Ishikawa (cell line): Measurements from ENCODE around the gene ZBED5.

ENCODE experiments used
- CEBPB ChIP-seq: IDR thresholded peaks from 2 replicates; pipeline ENCODE4 v1.6.1; 2012
- CREB1 ChIP-seq: IDR thresholded peaks from 2 replicates; pipeline ENCODE4 v1.6.1; 2012; ENCODE audit warnings: low read depth
- EGR1 ChIP-seq: IDR thresholded peaks from 2 replicates; pipeline ENCODE4 v1.6.1; 2012
- EP300 ChIP-seq: IDR thresholded peaks from 2 replicates; pipeline ENCODE4 v1.6.1; 2012; ENCODE audit warnings: borderline replicate concordance
- FOXM1 ChIP-seq: IDR thresholded peaks from 2 replicates; pipeline ENCODE4 v1.6.1; 2012; ENCODE audit warnings: low read depth, borderline replicate concordance
- MAX ChIP-seq: IDR thresholded peaks from 2 replicates; pipeline ENCODE4 v1.6.1; 2012
- NFIC ChIP-seq: IDR thresholded peaks from 2 replicates; pipeline ENCODE4 v1.6.1; 2012
- RAD21 ChIP-seq: IDR thresholded peaks from 2 replicates; pipeline ENCODE4 v1.6.1; 2012; ENCODE audit warnings: low read depth
- TAF1 ChIP-seq: IDR thresholded peaks from 2 replicates; pipeline ENCODE4 v1.6.1; 2012; ENCODE audit warnings: low read depth, mild to moderate bottlenecking
- TCF12 ChIP-seq: IDR thresholded peaks from 2 replicates; pipeline ENCODE4 v1.6.1; 2012; ENCODE audit warnings: low read depth
- TEAD4 ChIP-seq: IDR thresholded peaks from 2 replicates; pipeline ENCODE4 v1.6.1; 2012
- USF1 ChIP-seq: IDR thresholded peaks from 2 replicates; pipeline ENCODE4 v1.6.1; 2012
- YY1 ChIP-seq: IDR thresholded peaks from 2 replicates; pipeline ENCODE4 v1.6.1; 2012; ENCODE audit warnings: low read depth
- ZBTB7A ChIP-seq: IDR thresholded peaks from 2 replicates; pipeline ENCODE4 v1.6.1; 2012; ENCODE audit warnings: low read depth
- TF ChIP-seq, protein P1 (sequence below): IDR thresholded peaks from 2 replicates; pipeline ENCODE4 v1.6.1; 2012; ENCODE audit warnings: low read depth, mild to moderate bottlenecking

ZBED5 gene

DNA sequence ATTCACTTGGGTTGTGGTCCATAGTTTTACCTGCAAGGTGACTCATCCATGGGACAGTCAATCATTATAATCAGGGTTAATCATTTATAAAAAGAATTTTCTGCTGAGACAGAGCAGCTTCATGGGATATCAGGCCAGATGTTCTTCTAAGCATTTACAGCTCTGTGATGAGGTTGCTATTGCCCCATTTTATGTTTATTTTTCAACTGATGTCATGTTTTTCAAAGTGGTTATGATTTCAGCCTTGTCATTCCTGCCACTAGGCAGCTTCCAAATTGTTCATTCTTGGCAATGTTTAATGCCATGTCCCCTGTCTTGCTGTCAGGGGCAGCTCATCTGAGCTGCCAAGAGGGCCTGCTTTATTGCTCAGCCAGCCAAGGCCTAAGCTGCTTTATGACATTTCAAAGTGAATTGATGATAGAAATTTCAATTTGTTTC, 35.9 kb upstream of the ZBED5 start:
- TF ChIP-seq CREB1 (no peak), FOXM1 (no peak), RAD21 (no peak), USF1 (no peak), TAF1 (no peak), NFIC (no peak), EP300 (no peak), TCF12 (no peak), ZBTB7A (no peak), TEAD4 (no peak), MAX (no peak), YY1 (no peak), CEBPB (no peak), EGR1 (no peak)
- TF ChIP-seq, protein P1, sequence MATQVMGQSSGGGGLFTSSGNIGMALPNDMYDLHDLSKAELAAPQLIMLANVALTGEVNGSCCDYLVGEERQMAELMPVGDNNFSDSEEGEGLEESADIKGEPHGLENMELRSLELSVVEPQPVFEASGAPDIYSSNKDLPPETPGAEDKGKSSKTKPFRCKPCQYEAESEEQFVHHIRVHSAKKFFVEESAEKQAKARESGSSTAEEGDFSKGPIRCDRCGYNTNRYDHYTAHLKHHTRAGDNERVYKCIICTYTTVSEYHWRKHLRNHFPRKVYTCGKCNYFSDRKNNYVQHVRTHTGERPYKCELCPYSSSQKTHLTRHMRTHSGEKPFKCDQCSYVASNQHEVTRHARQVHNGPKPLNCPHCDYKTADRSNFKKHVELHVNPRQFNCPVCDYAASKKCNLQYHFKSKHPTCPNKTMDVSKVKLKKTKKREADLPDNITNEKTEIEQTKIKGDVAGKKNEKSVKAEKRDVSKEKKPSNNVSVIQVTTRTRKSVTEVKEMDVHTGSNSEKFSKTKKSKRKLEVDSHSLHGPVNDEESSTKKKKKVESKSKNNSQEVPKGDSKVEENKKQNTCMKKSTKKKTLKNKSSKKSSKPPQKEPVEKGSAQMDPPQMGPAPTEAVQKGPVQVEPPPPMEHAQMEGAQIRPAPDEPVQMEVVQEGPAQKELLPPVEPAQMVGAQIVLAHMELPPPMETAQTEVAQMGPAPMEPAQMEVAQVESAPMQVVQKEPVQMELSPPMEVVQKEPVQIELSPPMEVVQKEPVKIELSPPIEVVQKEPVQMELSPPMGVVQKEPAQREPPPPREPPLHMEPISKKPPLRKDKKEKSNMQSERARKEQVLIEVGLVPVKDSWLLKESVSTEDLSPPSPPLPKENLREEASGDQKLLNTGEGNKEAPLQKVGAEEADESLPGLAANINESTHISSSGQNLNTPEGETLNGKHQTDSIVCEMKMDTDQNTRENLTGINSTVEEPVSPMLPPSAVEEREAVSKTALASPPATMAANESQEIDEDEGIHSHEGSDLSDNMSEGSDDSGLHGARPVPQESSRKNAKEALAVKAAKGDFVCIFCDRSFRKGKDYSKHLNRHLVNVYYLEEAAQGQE, result no peak

- TF ChIP-seq RAD21 (no peak), CEBPB (no peak), TEAD4 (no peak), NFIC (no peak), TCF12 (no peak), YY1 (no peak), USF1 (no peak), EGR1 (no peak), MAX (no peak), EP300 (no peak), CREB1 (no peak), ZBTB7A (no peak), FOXM1 (no peak), TAF1 (no peak)
- TF ChIP-seq, protein P1, result no peak
Measured at GRCh38 chr11:10892250-10892649, 34.4 kb upstream of the ZBED5 start.

GRCh38 chr11:10891151-10891720, 33.4 kb upstream of the ZBED5 start:
- TF ChIP-seq CEBPB (no peak), FOXM1 (no peak), USF1 (no peak), YY1 (no peak), NFIC (no peak), CREB1 (no peak), EP300 (no peak), EGR1 (no peak), RAD21 (no peak), MAX (no peak), TCF12 (no peak)
- TF ChIP-seq, protein P1, result no peak

DNA sequence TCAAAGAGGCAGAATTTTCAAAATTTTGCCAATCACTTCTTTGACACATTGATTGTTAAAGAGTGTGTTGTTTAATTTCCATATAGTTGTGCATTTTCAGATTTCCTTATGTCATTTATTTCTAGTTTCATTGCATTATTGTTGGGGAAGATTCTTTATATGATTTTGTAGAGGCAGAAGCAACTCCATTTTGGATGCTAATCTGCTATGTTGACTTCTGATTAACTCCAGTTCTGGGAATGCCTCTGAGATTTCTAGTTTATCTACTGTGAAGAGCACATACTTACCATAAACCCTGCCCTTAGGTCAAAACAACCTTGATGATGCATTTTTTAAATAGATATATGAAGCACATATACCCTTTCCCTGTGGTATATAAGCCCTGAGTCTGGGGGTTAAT, 29.5 kb upstream of the ZBED5 start:
- no peak for TF ChIP-seq USF1
- no peak for TF ChIP-seq TAF1
- no peak for TF ChIP-seq YY1
- no peak for TF ChIP-seq RAD21
- TF ChIP-seq EP300, result no peak
- no peak for TF ChIP-seq CREB1
- no peak for TF ChIP-seq ZBTB7A
- TF ChIP-seq EGR1, result no peak
- TF ChIP-seq CEBPB, result no peak
- no peak for TF ChIP-seq TEAD4
- no peak for TF ChIP-seq NFIC
- no peak for TF ChIP-seq MAX
- TF ChIP-seq FOXM1, result no peak
